ENCODE results near the gene TCEAL2.
"Not testable (repeated sequence)": the region's sequence is repeated elsewhere in the genome, so short reads cannot be mapped to it uniquely, and the experiment has no call there.

DNA sequence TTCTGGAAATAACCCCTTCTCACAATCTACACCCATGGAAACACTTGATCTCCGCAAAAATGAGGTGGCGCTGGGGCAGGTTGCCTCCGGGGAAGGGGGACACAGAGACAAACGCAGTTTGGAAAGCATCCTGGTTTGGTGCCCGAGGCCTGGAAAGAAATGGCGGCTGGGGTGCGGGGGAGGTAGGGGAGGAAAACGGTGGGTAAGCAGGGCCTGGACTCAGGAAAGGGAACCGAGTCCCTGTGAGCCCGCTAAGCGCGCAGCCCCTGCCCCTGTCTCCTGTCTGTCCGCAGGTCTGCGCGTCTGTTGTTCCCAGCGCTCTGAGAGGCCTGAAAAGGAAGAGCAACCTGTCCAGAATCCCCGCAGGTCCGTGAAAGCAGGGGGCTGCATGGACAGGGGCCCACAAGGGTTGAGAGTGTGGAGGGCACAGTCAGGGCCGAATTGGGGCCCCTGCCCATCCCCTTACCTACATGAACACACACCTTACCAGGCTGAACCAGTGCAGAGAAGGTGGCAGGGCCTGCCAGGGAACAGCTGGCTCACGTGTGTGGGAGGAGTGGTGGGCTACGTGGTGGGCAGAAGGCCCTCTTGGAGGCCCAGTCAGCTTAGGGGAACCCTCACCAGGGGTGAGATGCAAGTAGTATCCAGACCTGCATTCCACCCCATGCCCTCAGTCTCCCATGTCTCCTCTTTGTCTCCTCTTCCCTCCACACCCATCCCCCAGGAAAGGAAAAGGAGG is 770 bp downstream of the TCEAL2 start:
- TF ChIP-seq ZNF654 (tag by site-specific recombination; IDR thresholded peaks at IDR 0.05; ENCODE audit: low read depth); ZNF624 (tag by site-specific recombination; IDR thresholded peaks at IDR 0.05); MYNN (tag by site-specific recombination; IDR thresholded peaks at IDR 0.05; ENCODE audit: borderline replicate concordance); ZNF133 (tag by site-specific recombination; IDR thresholded peaks at IDR 0.05): not testable (repeated sequence)
- TF ChIP-seq, protein P1, sequence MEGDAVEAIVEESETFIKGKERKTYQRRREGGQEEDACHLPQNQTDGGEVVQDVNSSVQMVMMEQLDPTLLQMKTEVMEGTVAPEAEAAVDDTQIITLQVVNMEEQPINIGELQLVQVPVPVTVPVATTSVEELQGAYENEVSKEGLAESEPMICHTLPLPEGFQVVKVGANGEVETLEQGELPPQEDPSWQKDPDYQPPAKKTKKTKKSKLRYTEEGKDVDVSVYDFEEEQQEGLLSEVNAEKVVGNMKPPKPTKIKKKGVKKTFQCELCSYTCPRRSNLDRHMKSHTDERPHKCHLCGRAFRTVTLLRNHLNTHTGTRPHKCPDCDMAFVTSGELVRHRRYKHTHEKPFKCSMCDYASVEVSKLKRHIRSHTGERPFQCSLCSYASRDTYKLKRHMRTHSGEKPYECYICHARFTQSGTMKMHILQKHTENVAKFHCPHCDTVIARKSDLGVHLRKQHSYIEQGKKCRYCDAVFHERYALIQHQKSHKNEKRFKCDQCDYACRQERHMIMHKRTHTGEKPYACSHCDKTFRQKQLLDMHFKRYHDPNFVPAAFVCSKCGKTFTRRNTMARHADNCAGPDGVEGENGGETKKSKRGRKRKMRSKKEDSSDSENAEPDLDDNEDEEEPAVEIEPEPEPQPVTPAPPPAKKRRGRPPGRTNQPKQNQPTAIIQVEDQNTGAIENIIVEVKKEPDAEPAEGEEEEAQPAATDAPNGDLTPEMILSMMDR (tag by site-specific recombination; IDR thresholded peaks at IDR 0.05), result not testable (repeated sequence)
- TF ChIP-seq, protein P2, sequence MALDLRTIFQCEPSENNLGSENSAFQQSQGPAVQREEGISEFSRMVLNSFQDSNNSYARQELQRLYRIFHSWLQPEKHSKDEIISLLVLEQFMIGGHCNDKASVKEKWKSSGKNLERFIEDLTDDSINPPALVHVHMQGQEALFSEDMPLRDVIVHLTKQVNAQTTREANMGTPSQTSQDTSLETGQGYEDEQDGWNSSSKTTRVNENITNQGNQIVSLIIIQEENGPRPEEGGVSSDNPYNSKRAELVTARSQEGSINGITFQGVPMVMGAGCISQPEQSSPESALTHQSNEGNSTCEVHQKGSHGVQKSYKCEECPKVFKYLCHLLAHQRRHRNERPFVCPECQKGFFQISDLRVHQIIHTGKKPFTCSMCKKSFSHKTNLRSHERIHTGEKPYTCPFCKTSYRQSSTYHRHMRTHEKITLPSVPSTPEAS (tag by site-specific recombination; IDR thresholded peaks at IDR 0.05), result not testable (repeated sequence)
- TF ChIP-seq, protein P3, sequence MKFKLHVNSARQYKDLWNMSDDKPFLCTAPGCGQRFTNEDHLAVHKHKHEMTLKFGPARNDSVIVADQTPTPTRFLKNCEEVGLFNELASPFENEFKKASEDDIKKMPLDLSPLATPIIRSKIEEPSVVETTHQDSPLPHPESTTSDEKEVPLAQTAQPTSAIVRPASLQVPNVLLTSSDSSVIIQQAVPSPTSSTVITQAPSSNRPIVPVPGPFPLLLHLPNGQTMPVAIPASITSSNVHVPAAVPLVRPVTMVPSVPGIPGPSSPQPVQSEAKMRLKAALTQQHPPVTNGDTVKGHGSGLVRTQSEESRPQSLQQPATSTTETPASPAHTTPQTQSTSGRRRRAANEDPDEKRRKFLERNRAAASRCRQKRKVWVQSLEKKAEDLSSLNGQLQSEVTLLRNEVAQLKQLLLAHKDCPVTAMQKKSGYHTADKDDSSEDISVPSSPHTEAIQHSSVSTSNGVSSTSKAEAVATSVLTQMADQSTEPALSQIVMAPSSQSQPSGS (tag by site-specific recombination; IDR thresholded peaks at IDR 0.05; ENCODE audit: low read depth), result not testable (repeated sequence)
- TF ChIP-seq, protein P4, sequence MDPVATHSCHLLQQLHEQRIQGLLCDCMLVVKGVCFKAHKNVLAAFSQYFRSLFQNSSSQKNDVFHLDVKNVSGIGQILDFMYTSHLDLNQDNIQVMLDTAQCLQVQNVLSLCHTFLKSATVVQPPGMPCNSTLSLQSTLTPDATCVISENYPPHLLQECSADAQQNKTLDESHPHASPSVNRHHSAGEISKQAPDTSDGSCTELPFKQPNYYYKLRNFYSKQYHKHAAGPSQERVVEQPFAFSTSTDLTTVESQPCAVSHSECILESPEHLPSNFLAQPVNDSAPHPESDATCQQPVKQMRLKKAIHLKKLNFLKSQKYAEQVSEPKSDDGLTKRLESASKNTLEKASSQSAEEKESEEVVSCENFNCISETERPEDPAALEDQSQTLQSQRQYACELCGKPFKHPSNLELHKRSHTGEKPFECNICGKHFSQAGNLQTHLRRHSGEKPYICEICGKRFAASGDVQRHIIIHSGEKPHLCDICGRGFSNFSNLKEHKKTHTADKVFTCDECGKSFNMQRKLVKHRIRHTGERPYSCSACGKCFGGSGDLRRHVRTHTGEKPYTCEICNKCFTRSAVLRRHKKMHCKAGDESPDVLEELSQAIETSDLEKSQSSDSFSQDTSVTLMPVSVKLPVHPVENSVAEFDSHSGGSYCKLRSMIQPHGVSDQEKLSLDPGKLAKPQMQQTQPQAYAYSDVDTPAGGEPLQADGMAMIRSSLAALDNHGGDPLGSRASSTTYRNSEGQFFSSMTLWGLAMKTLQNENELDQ (tag by site-specific recombination; IDR thresholded peaks at IDR 0.05; ENCODE audit: low read depth), result not testable (repeated sequence)
